H9 (cell line): ENCODE measurements around the gene SLC12A3. TPM values are rescaled to one million over a fixed set of nuclear protein-coding genes. Genes with fewer than 3 reads are reported as not detected.

ENCODE experiments used
- DNase-seq: peaks from one replicate; pipeline ENCODE4 v3.0.0-alpha.2; 2017
- H2AFZ ChIP-seq: one replicate; pipeline ENCODE4 v1.6.1; 2013; ENCODE audit warnings: mild to moderate bottlenecking, low read length, control low read depth, moderate library complexity
- H2AK5ac ChIP-seq: 2 replicates; pipeline ENCODE4 v1.6.1; 2013; ENCODE audit warnings: low read length, control low read depth, mixed read lengths; ENCODE audit not compliant: insufficient read length
- H2BK120ac ChIP-seq: one replicate; pipeline ENCODE4 v1.6.1; 2013; ENCODE audit warnings: low read depth, mild to moderate bottlenecking, low read length, control low read depth, inconsistent platforms; ENCODE audit not compliant: poor library complexity, severe bottlenecking
- H2BK12ac ChIP-seq: 2 replicates; pipeline ENCODE4 v1.6.1; 2013; ENCODE audit warnings: low read length, control low read depth, mixed read lengths, low read depth; ENCODE audit not compliant: insufficient read length
- H2BK15ac ChIP-seq: 2 replicates; pipeline ENCODE4 v1.6.1; 2013; ENCODE audit warnings: low read depth, low read length, control low read depth
- H2BK20ac ChIP-seq: one replicate; pipeline ENCODE4 v1.6.1; 2013; ENCODE audit warnings: low read depth, mild to moderate bottlenecking, low read length, control low read depth, inconsistent platforms; ENCODE audit not compliant: poor library complexity, severe bottlenecking
- H2BK5ac ChIP-seq: 2 replicates; pipeline ENCODE4 v1.6.1; 2013; ENCODE audit warnings: low read length, control low read depth, mixed read lengths; ENCODE audit not compliant: insufficient read length
- H3K14ac ChIP-seq: 2 replicates; pipeline ENCODE4 v1.6.1; 2013; ENCODE audit warnings: low read length, control low read depth; ENCODE audit not compliant: insufficient read depth
- H3K18ac ChIP-seq: 2 replicates; pipeline ENCODE4 v1.6.1; 2013; ENCODE audit warnings: low read depth, mild to moderate bottlenecking, mixed read lengths, low read length, control low read depth; ENCODE audit not compliant: insufficient read length
- H3K23ac ChIP-seq: 2 replicates; pipeline ENCODE4 v1.6.1; 2013; ENCODE audit warnings: low read length, control low read depth, mixed read lengths, low read depth; ENCODE audit not compliant: insufficient read length
- H3K23me2 ChIP-seq: 2 replicates; pipeline ENCODE4 v1.6.1; 2013; ENCODE audit warnings: low read depth, mild to moderate bottlenecking, mixed read lengths, low read length, control low read depth; ENCODE audit not compliant: insufficient read length, poor library complexity, severe bottlenecking
- H3K27ac ChIP-seq: 2 replicates; pipeline ENCODE4 v1.5.1; 2013; ENCODE audit warnings: low read length, control low read depth, mixed read lengths, low read depth; ENCODE audit not compliant: insufficient read length
- H3K27me3 ChIP-seq: 2 replicates; pipeline ENCODE4 v1.6.1; 2013; ENCODE audit warnings: low read length, control low read depth, inconsistent platforms; ENCODE audit not compliant: insufficient read depth
- H3K4ac ChIP-seq: 2 replicates; pipeline ENCODE4 v1.6.1; 2013; ENCODE audit warnings: low read depth, mild to moderate bottlenecking, control low read depth, inconsistent platforms, low read length, moderate library complexity
- H3K4me1 ChIP-seq: 2 replicates; pipeline ENCODE4 v1.6.1; 2013; ENCODE audit warnings: low read length, control low read depth, inconsistent platforms; ENCODE audit not compliant: insufficient read depth
- H3K4me2 ChIP-seq: 2 replicates; pipeline ENCODE4 v1.6.1; 2013; ENCODE audit warnings: low read length, control low read depth, mixed read lengths; ENCODE audit not compliant: insufficient read length, insufficient read depth
- H3K56ac ChIP-seq: 2 replicates; pipeline ENCODE4 v1.6.1; 2013; ENCODE audit warnings: low read depth, mild to moderate bottlenecking, mixed read lengths, low read length, control low read depth; ENCODE audit not compliant: insufficient read length
- H3K79me1 ChIP-seq: 2 replicates; pipeline ENCODE4 v1.6.1; 2013; ENCODE audit warnings: low read depth, mild to moderate bottlenecking, moderate library complexity, low read length, control low read depth, inconsistent platforms; ENCODE audit not compliant: insufficient read depth, poor library complexity, severe bottlenecking
- H3K79me2 ChIP-seq: 2 replicates; pipeline ENCODE4 v1.6.1; 2013; ENCODE audit warnings: low read length, control low read depth, inconsistent platforms; ENCODE audit not compliant: insufficient read depth
- H3K9ac ChIP-seq: 2 replicates; pipeline ENCODE4 v1.6.1; 2013; ENCODE audit warnings: low read length, control low read depth, mixed read lengths; ENCODE audit not compliant: insufficient read length; ENCODE audit errors: extremely low read depth
- H3K9me3 ChIP-seq: one replicate; pipeline ENCODE4 v1.6.1; 2013; ENCODE audit warnings: low read depth, low read length, inconsistent platforms; ENCODE audit not compliant: control insufficient read depth
- H3T11ph ChIP-seq: one replicate; pipeline ENCODE4 v1.6.1; 2013; ENCODE audit warnings: mild to moderate bottlenecking, low read length, control low read depth, inconsistent platforms
- H4K20me1 ChIP-seq: one replicate; pipeline ENCODE4 v1.6.1; 2013; ENCODE audit not compliant: control insufficient read depth, insufficient read length, insufficient read depth
- H4K5ac ChIP-seq: 2 replicates; pipeline ENCODE4 v1.6.1; 2013; ENCODE audit warnings: low read depth, mild to moderate bottlenecking, mixed read lengths, low read length, control low read depth; ENCODE audit not compliant: insufficient read length
- H4K8ac ChIP-seq: replicated peaks from 2 replicates; pipeline ENCODE4 v1.6.1; 2013; ENCODE audit warnings: low read length, control low read depth, mixed read lengths, low read depth; ENCODE audit not compliant: insufficient read length
- H4K91ac ChIP-seq: 2 replicates; pipeline ENCODE4 v1.6.1; 2013; ENCODE audit warnings: low read depth, mild to moderate bottlenecking, moderate library complexity, mixed read lengths, low read length, control low read depth; ENCODE audit not compliant: insufficient read length
- H3K27ac Mint-ChIP-seq, 3 experiments: 2 replicates in 2 of 3; 3 replicates in 1 of 3; pipeline ENCODE4 v1.8.0; 2020 to 2021; ENCODE audit warnings: mixed read lengths in 3 of 3, mild to moderate bottlenecking in 1 of 3, moderate library complexity in 1 of 3
- H3K27me3 Mint-ChIP-seq: 2 replicates; pipeline ENCODE4 v1.8.0; 2021; ENCODE audit warnings: low read depth, mild to moderate bottlenecking, moderate library complexity, mixed read lengths
- H3K36me3 Mint-ChIP-seq, 3 experiments: 2 replicates in 2 of 3; 3 replicates in 1 of 3; pipeline ENCODE4 v1.8.0; 2020 to 2021; ENCODE audit warnings: low read depth in 3 of 3, mixed read lengths in 3 of 3; ENCODE audit not compliant: insufficient read depth in 1 of 3
- H3K4me1 Mint-ChIP-seq, 2 experiments: 2 replicates each; pipeline ENCODE4 v1.8.0; 2020; ENCODE audit warnings: mixed read lengths in 2 of 2
- H3K4me3 Mint-ChIP-seq, 2 experiments: 2 replicates in 1 of 2; 3 replicates in 1 of 2; pipeline ENCODE4 v1.8.0; 2020 to 2021; ENCODE audit warnings: mild to moderate bottlenecking in 2 of 2, mixed read lengths in 2 of 2, moderate library complexity in 1 of 2
- H3K9me3 Mint-ChIP-seq, 2 experiments: 2 replicates in 1 of 2; 3 replicates in 1 of 2; pipeline ENCODE4 v1.8.0; 2020; ENCODE audit warnings: mild to moderate bottlenecking in 2 of 2, mixed read lengths in 2 of 2, moderate library complexity in 1 of 2
- WGBS: extraction: QIAGEN DNeasy Blood & Tissue Kit; methylation state at CpG from one replicate; pipeline ENCODE4 v1.1.7; 2013; ENCODE audit warnings: missing lambda C conversion rate, low lambda C conversion rate, mixed read lengths; ENCODE audit not compliant: insufficient read length; ENCODE audit errors: extremely low coverage; 5-methylcytosine and 5-hydroxymethylcytosine counted together
- total RNA-seq: library from RNA; stranded (reverse); gene quantifications from 2 replicates; pipeline ENCODE4 v1.2.1, GENCODE V29; 2021
- TF ChIP-seq, protein P1 (sequence below): fragments of 200-600 bp; sonication (generic); conservative IDR thresholded peaks from 3 replicates; pipeline ENCODE4 v1.8.0; 2021; ENCODE audit warnings: antibody characterized with exemption, mild to moderate bottlenecking

The SLC12A3 gene
- total RNA-seq, 1 experiment from 2014 or later, result not detected

DNA sequence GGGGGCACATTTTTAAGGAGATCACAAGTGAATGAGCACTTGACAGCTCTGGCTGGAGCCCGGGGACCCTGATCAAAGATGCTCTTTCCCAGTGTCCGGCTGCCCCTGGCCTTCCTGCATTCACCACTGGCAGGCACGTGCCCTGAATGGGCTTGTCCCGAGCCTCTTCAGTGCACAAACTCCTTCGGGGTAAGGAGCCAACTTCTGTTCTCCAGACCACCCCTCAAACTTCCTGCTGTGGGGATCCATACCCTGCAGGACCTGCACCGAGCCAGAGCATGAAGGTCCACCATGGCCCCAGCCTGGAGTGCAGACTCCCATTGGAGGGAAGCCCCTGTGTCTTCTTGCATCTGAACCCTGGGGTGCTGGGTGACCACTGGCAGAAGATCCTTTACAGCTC is 9.8 kb upstream of the SLC12A3 start:
- Histone ChIP-seq H3K14ac (no peak overlapping the region; the same call in 1 of the 2 replicates), H2BK5ac (no peak overlapping the region), H3K18ac (no peak overlapping the region), H3K79me2 (no peaks in the 10 kb centered on the region), H3K9ac (no peak overlapping the region), H3K23me2 (no peaks in the 10 kb centered on the region), H4K5ac (no peak overlapping the region), H2BK20ac (no peak overlapping the region), H3K27me3 (no peaks in the 10 kb centered on the region), H4K8ac (no peak overlapping the region), H2AK5ac (no peak overlapping the region), H3K23ac (no peak overlapping the region), H2BK12ac (no peak overlapping the region), H3K4me1 (0 out of 2 replicates have a peak, but pooled peaks cover 2% of the 10 kb centered on the region), H3T11ph (no peak overlapping the region), H3K56ac (no peak overlapping the region), H4K20me1 (no peaks in the 10 kb centered on the region), H3K27ac (no peak overlapping the region), H2AFZ (no peak overlapping the region), H2BK120ac (no peak overlapping the region), H3K9me3 (no peaks in the 10 kb centered on the region), H3K4me2 (no peak overlapping the region), H4K91ac (no peak overlapping the region), H3K79me1 (no peaks in the 10 kb centered on the region), H3K4ac (no peak overlapping the region), H2BK15ac (no peak overlapping the region)
- no peak overlapping the region for H3K4me3 Mint-ChIP-seq
- peaks cover 8% of the 10 kb centered on the region in 2 experiments for H3K4me1 Mint-ChIP-seq
- WGBS, result no CpG with 5 or more reads among the region's 6 CpGs
- no peaks in the 10 kb centered on the region for H3K9me3 Mint-ChIP-seq
- H3K27me3 Mint-ChIP-seq, result no peaks in the 10 kb centered on the region; the same call in 1 of the 2 replicates
- no peak overlapping the region; a peak in 1 of 7 replicates for H3K27ac Mint-ChIP-seq
- TF ChIP-seq, protein P1, sequence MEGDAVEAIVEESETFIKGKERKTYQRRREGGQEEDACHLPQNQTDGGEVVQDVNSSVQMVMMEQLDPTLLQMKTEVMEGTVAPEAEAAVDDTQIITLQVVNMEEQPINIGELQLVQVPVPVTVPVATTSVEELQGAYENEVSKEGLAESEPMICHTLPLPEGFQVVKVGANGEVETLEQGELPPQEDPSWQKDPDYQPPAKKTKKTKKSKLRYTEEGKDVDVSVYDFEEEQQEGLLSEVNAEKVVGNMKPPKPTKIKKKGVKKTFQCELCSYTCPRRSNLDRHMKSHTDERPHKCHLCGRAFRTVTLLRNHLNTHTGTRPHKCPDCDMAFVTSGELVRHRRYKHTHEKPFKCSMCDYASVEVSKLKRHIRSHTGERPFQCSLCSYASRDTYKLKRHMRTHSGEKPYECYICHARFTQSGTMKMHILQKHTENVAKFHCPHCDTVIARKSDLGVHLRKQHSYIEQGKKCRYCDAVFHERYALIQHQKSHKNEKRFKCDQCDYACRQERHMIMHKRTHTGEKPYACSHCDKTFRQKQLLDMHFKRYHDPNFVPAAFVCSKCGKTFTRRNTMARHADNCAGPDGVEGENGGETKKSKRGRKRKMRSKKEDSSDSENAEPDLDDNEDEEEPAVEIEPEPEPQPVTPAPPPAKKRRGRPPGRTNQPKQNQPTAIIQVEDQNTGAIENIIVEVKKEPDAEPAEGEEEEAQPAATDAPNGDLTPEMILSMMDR, result no peak
- no peak for DNase-seq
- peaks cover 0 to 1% (median 0%) of the 10 kb centered on the region in 3 experiments; a peak in 1 of 7 replicates for H3K36me3 Mint-ChIP-seq
